Ascending aorta (tissue), 2 donors: ENCODE measurements around the gene B4GALNT3. TPM values are rescaled to one million over a fixed set of nuclear protein-coding genes. Genes with fewer than 3 reads are reported as not detected.

Source experiments
- DNase-seq, 2 donors: peaks; one replicate each; pipeline ENCODE4 v3.0.0-alpha.2; 2019; ENCODE audit warnings: low spot score in 2 of 2
- H3K27ac ChIP-seq, 2 donors: fragments of 200-600 bp; sonication (generic); one replicate each; pipeline ENCODE4 v1.5.1; 2016 to 2017; ENCODE audit warnings: mild to moderate bottlenecking in 1 of 2
- H3K27me3 ChIP-seq: fragments of 200-600 bp; sonication (generic); one replicate; pipeline ENCODE4 v1.5.1; 2017
- H3K36me3 ChIP-seq, 2 donors: fragments of 200-600 bp; sonication (generic); one replicate each; pipeline ENCODE4 v1.5.1; 2016
- H3K4me1 ChIP-seq, 2 donors: fragments of 200-600 bp; sonication (generic); one replicate each; pipeline ENCODE4 v1.5.1; 2016 to 2017; ENCODE audit warnings: mild to moderate bottlenecking in 1 of 2
- H3K4me3 ChIP-seq, 2 donors: fragments of 200-600 bp; sonication (generic); one replicate each; pipeline ENCODE4 v1.5.1; 2016 to 2017; ENCODE audit warnings: mild to moderate bottlenecking in 1 of 2
- H3K9me3 ChIP-seq, 2 donors: fragments of 200-600 bp; sonication (generic); one replicate each; pipeline ENCODE4 v1.5.1; 2016
- intact Hi-C: fragments of 100-400 bp; cut with DNase I; formaldehyde crosslinking; loops from one replicate; pipeline ENCODE4 v1.15.1; 2023
- total RNA-seq: library from RNA; depleted of rRNA; stranded (reverse); fragments of >200 nt; gene quantifications from one replicate; pipeline ENCODE4 v1.1.0, GENCODE V29; 2016
- TF ChIP-seq, protein P1 (sequence below), 3 experiments: fragments of 200-600 bp in 2 of 3; fragments of 450-650 bp in 1 of 3; sonication (generic) in 2 of 3; IDR thresholded peaks; one replicate each; pipeline ENCODE4 v1.5.1; 2016 to 2019; ENCODE audit warnings: antibody characterized with exemption in 3 of 3, mild to moderate bottlenecking in 1 of 3, moderate library complexity in 1 of 3

Gene B4GALNT3
- total RNA-seq, 1 donor from 2014 or later, result 10.4 TPM

DNA sequence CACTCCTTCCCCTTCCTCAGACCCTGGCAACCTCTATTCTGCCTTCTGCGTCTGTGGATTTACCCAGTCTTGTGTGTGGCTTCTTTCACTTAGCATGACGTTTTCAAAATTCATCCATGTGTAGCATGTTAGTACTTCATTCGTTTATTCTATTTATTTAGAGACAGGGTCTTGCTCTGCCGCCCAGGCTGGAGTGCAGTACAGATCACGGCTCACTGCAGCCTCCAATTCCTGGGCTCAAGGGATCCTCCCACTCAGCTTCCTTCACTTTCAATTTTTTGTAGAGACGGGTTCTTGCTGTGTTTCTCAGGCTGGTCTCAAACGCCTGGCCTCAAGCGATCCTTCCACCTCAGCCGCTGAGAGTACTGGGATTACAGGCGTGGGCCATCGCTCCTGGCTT lies 37.0 kb downstream of the B4GALNT3 start:
- H3K27me3 ChIP-seq, result no peaks in the 10 kb centered on the region
- H3K36me3 ChIP-seq, result no peaks in the 10 kb centered on the region
- DNase-seq, result no peak
- H3K4me3 ChIP-seq, result no peak overlapping the region
- no peak overlapping the region for H3K27ac ChIP-seq
- H3K9me3 ChIP-seq, result no peaks in the 10 kb centered on the region
- intact Hi-C loops, result no loop called here
- H3K4me1 ChIP-seq, result peaks cover 0 to 3% of the 10 kb centered on the region in 2 donors
- TF ChIP-seq, protein P1, sequence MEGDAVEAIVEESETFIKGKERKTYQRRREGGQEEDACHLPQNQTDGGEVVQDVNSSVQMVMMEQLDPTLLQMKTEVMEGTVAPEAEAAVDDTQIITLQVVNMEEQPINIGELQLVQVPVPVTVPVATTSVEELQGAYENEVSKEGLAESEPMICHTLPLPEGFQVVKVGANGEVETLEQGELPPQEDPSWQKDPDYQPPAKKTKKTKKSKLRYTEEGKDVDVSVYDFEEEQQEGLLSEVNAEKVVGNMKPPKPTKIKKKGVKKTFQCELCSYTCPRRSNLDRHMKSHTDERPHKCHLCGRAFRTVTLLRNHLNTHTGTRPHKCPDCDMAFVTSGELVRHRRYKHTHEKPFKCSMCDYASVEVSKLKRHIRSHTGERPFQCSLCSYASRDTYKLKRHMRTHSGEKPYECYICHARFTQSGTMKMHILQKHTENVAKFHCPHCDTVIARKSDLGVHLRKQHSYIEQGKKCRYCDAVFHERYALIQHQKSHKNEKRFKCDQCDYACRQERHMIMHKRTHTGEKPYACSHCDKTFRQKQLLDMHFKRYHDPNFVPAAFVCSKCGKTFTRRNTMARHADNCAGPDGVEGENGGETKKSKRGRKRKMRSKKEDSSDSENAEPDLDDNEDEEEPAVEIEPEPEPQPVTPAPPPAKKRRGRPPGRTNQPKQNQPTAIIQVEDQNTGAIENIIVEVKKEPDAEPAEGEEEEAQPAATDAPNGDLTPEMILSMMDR (IDR thresholded peaks at IDR 0.05), result no peak

DNA sequence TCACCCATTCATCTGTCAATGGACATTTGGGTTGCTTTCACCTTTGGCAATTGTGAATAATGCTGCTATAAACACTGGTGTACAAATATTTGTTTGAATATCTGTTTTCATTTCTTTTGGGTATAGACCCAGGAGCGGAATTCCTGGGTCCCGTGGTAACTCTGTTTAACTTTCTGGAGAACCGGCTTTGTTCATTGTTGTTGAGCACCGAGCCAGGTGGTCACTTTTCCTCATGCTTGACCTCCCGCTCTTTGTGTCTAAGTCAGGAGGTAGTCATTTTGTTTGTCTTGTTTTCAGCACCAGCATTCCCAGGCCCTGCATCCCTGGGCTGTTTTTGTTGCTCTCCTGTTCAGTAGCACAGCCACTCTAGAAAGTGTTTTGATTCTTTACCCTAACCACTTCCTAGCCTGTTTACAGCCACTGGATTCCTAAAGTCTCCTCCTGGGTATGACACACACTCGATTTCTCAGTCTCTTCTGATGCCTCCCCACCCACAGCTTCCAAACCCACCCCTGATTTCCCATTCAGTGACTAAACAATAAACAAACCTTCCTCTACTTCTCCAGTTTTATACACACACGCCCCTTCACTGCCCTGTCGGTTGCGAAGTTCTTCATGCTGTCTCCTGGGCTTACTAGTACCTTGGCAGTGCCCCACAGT lies 37.9 kb downstream of the B4GALNT3 start:
- Histone ChIP-seq H3K36me3 (no peaks in the 10 kb centered on the region), H3K9me3 (no peaks in the 10 kb centered on the region), H3K4me1 (peaks cover 0 to 3% of the 10 kb centered on the region in 2 donors), H3K4me3 (no peak overlapping the region), H3K27me3 (no peaks in the 10 kb centered on the region), H3K27ac (peak overlapping the region in 1 of 2 donors; percentile 59)
- DNase-seq, result no peak
- TF ChIP-seq, protein P1 (IDR thresholded peaks at IDR 0.05), result no peak
- intact Hi-C loops, result loop anchor here (1.0 kb wide), 1 partner anchor 43 kb away; no protein-coding TSS in a partner anchor

DNA sequence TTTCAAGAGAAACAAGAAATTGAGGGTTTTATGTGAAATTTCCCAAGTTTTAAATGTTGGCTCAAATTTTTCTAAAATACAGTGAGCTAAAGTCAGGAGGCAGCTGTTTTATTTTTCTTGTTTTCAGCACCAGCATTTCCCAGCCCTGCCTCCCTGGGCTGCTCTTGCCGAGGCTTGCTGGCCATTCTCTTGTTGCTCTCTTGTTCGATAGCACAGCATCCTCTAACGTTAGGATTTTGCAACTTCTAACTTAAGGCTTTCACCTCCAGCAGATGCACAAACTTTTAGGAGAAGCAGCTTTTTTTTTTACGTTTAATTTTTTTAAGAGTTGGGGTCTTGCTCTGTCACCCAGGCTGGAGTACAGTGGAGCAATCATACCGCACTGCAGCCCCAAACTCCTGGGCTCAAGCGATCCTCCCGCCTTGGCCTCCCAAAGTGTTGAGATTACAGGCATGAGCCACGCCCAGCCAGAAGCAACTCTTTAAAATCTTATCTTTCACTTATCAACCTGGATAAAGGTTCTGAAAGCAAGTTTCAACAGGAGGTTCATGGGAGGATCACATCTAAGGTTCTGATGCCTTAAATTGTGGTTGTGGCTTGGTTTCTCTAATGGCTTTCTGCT lies 40.2 kb downstream of the B4GALNT3 start:
- Histone ChIP-seq H3K27me3 (no peaks in the 10 kb centered on the region), H3K4me3 (peak overlapping the region in 1 of 2 donors; percentile 33)
- TF ChIP-seq, protein P1 (IDR thresholded peaks at IDR 0.05), result peak; percentile 73 to 80 (median 76)

DNA sequence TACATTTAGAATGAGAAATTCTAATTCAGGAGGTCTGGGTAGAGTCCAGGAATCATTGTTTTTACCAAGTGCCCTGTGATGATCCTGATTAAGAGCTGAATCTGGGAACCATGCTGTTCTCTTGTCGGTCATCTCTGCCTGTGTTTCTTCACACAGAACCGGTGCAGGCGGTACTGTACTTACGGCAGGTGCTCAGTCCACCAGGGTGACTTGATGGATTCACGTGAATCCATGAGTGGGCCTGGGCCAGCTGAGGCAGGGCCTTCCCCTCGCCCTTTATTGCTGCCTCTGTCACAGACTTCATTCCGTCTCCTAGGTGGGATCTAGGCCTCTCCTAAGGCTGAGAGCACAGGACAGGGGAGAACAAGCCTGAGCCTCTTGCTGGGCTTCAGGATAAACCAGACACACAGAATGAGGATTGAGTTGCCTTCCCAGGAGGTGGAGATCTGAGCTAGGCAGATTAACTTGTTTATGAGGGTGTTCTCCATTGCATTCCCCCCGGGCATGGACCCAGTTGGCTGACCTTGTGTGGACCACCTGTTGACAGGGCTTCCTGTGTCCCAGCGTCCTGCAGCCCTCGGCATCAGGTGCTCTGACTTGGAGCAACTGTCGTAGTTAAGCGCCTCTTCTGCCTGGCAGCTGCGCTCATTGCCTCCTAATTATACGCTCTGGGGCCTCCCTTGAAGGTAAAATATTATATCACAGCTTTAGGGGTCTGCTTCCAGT lies 42.1 kb downstream of the B4GALNT3 start:
- Histone ChIP-seq H3K27ac (no peak overlapping the region), H3K36me3 (no peaks in the 10 kb centered on the region), H3K4me3 (no peak overlapping the region), H3K4me1 (peaks cover 0 to 13% of the 10 kb centered on the region in 2 donors), H3K27me3 (no peaks in the 10 kb centered on the region), H3K9me3 (no peaks in the 10 kb centered on the region)
- intact Hi-C loops, result loop anchor here (2.0 kb wide), 1 partner anchor 45 kb away; no protein-coding TSS in a partner anchor
- no peak for DNase-seq
- TF ChIP-seq, protein P1 (IDR thresholded peaks at IDR 0.05), result no peak

More for the DNA sequence above, 40.2 kb downstream of the B4GALNT3 start:
- Histone ChIP-seq H3K27ac (peak overlapping the region; percentile 59 to 73), H3K4me1 (peaks cover 0 to 13% of the 10 kb centered on the region in 2 donors), H3K9me3 (no peaks in the 10 kb centered on the region), H3K36me3 (no peaks in the 10 kb centered on the region)
- DNase-seq, result peak in 1 of 2 donors; percentile 77
- intact Hi-C loops, result loop anchor here (2.0 kb wide), 1 partner anchor 47 kb away; no protein-coding TSS in a partner anchor

DNA sequence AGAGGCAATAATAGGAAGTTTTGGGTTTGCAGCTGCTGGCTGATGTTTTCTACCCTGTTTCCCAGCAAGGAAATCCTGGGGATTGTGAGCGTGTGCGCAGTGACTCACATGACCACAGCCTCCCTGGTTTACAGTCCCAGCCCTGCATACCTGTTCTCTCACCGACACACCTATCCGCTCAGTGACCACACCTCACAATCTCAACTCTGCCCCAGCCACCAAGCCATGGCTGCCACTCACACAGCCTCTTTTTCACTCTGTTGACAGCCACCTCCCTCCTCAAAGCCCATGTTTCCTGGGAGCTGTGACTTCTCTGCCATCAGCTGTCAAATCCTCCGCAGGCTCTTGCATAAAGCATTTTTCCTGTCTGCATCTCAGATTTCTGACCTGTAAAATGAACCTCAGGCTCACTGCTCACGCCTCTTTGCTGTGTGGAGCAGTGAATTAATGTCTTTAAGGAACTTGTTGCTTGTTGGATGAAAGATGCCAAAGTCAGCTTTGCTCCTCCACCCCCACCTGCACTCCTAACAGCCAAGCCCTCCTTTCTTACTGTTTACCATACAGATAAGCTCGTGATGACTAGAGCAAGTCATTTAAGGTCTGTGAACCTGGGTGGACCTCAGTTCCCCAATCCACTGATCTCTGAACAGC lies 43.5 kb downstream of the B4GALNT3 start:
- TF ChIP-seq, protein P1 (IDR thresholded peaks at IDR 0.05), result no peak
- no peak for DNase-seq
- intact Hi-C loops, result no loop called here

More for the DNA sequence above, 43.5 kb downstream of the B4GALNT3 start:
- no peak overlapping the region for H3K4me3 ChIP-seq
- no peaks in the 10 kb centered on the region for H3K36me3 ChIP-seq
- peak overlapping the region; percentile 3 to 14 for H3K27ac ChIP-seq
- no peaks in the 10 kb centered on the region for H3K9me3 ChIP-seq
- H3K27me3 ChIP-seq, result no peaks in the 10 kb centered on the region
- H3K4me1 ChIP-seq, result peaks cover 0 to 13% of the 10 kb centered on the region in 2 donors
